HL-60 (cell line): ENCODE data around the gene KRT81.

ENCODE experiments used
- GABPA ChIP-seq: IDR thresholded peaks from 2 replicates; pipeline ENCODE4 v1.6.1; 2012; ENCODE audit warnings: low read depth
- POLR2AphosphoS5 ChIP-seq: IDR thresholded peaks from 2 replicates; pipeline ENCODE4 v1.6.1; 2012; ENCODE audit warnings: low read depth
- TF ChIP-seq, protein P1 (sequence below): IDR thresholded peaks from one replicate; pipeline ENCODE4 v1.5.1; 2011; ENCODE audit warnings: low read length, control low read depth, inconsistent platforms; ENCODE audit not compliant: insufficient read depth
- TF ChIP-seq, protein P2 (sequence below): IDR thresholded peaks from 2 replicates; pipeline ENCODE4 v1.6.1; 2012; ENCODE audit warnings: low read depth; ENCODE audit not compliant: insufficient replicate concordance

DNA sequence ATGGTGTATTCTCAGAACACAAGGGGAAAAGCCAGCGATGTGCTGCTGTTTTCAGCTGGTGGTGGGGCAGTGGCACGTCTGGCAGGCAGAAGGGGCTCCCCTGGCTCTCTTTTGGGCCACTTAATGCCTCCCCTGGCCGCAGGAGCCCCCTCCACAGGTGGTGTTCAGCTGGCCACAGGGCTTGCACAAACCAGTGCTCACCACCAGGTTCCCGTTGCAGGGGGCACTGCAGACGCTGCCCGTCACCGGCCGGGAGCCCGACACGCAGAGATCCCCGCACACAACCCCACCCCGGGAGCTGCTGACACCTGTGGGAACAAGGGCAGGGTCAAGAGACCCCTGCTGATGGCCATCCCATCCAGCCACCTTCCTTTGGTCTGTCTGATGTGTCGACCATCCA is 23.2 kb upstream of the KRT81 start:
- TF ChIP-seq, protein P1, sequence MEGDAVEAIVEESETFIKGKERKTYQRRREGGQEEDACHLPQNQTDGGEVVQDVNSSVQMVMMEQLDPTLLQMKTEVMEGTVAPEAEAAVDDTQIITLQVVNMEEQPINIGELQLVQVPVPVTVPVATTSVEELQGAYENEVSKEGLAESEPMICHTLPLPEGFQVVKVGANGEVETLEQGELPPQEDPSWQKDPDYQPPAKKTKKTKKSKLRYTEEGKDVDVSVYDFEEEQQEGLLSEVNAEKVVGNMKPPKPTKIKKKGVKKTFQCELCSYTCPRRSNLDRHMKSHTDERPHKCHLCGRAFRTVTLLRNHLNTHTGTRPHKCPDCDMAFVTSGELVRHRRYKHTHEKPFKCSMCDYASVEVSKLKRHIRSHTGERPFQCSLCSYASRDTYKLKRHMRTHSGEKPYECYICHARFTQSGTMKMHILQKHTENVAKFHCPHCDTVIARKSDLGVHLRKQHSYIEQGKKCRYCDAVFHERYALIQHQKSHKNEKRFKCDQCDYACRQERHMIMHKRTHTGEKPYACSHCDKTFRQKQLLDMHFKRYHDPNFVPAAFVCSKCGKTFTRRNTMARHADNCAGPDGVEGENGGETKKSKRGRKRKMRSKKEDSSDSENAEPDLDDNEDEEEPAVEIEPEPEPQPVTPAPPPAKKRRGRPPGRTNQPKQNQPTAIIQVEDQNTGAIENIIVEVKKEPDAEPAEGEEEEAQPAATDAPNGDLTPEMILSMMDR = no peak
- TF ChIP-seq, protein P2, sequence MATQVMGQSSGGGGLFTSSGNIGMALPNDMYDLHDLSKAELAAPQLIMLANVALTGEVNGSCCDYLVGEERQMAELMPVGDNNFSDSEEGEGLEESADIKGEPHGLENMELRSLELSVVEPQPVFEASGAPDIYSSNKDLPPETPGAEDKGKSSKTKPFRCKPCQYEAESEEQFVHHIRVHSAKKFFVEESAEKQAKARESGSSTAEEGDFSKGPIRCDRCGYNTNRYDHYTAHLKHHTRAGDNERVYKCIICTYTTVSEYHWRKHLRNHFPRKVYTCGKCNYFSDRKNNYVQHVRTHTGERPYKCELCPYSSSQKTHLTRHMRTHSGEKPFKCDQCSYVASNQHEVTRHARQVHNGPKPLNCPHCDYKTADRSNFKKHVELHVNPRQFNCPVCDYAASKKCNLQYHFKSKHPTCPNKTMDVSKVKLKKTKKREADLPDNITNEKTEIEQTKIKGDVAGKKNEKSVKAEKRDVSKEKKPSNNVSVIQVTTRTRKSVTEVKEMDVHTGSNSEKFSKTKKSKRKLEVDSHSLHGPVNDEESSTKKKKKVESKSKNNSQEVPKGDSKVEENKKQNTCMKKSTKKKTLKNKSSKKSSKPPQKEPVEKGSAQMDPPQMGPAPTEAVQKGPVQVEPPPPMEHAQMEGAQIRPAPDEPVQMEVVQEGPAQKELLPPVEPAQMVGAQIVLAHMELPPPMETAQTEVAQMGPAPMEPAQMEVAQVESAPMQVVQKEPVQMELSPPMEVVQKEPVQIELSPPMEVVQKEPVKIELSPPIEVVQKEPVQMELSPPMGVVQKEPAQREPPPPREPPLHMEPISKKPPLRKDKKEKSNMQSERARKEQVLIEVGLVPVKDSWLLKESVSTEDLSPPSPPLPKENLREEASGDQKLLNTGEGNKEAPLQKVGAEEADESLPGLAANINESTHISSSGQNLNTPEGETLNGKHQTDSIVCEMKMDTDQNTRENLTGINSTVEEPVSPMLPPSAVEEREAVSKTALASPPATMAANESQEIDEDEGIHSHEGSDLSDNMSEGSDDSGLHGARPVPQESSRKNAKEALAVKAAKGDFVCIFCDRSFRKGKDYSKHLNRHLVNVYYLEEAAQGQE = no peak
- TF ChIP-seq POLR2AphosphoS5 (no peak), GABPA (no peak)
